HG02884 (cell line): ENCODE measurements around the gene ADSS1.

ENCODE experiments used
- ATAC-seq: cut with Tn5 transposase; IDR thresholded peaks from one replicate; pipeline ENCODE4 v1.9.1; 2021; ENCODE audit warnings: mild to moderate bottlenecking, moderate library complexity; ENCODE audit not compliant: unreplicated experiment

ADSS1 gene

GRCh38 chr14:104731320-104732294 lies 7.6 kb downstream of the ADSS1 start:
- no peak for ATAC-seq

- ATAC-seq, result no peak
Observed at GRCh38 chr14:104732355-104732804, 8.4 kb downstream of the ADSS1 start.

GRCh38 chr14:104732931-104733681 lies 9.1 kb downstream of the ADSS1 start:
- no peak for ATAC-seq

DNA sequence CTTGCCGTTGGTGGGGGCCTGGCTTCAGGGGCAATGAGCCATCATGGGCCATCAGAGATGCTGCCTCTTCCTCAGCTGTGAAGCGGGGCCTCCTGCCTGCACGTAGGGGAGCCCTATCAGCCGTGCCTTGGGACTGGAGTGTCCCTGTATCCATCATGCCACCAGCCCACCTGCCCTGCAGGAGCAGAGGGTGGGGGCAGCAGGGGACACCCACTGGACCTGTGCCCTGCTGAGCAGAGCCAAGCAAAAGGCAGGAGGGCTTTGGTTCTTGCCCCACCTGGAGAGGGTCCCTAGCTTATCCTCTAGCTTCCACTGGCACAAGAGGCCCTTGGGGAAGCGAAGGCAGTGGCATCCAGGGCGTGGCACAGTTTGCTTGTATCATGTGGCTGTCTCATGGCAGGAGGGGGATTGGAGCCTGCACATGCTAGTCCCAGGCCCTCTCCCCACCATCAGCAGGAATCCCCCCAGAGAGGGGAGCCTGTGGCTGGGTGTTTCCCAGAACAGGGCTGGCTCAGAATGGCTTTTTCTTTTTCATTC lies 10.1 kb downstream of the ADSS1 start:
- ATAC-seq, result no peak

GRCh38 chr14:104734601-104734990 lies 10.6 kb downstream of the ADSS1 start:
- no peak for ATAC-seq

DNA sequence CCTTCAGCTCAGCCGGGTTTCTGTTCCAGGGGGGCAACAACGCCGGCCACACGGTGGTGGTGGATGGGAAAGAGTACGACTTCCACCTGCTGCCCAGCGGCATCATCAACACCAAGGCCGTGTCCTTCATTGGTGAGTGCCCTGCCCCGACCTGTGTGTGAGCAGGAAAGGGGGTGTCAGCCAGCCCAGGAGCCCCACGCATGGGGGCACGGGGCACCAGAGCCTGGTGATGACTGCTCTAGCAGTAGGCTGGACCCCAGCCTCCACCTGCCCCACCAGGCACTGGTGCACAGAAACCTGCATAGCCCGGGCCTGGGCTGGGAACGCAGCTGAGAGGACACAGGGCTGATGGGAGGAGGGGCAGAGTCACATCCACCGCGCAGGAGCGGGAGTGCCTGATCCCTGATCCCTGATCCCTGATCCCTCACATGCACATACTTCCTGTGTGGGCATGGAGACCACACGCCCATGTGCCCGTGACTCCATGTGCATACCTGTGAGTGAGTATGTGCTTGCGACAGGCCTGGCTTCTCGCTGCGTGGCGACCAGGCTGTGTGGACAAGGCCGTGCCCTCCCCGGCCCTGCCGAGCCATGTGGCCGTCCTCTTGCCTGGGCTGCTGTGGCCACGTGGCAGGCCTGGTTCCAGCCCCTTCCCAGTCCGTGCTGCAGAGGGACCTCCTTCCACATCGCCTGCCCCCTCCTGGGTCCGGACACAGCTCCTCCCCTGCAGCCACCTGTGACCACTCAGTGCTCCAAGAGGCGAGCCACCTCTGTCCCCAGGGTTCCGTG lies 11.2 kb downstream of the ADSS1 start:
- no peak for ATAC-seq

GRCh38 chr14:104735830-104736642 lies 12.0 kb downstream of the ADSS1 start:
- ATAC-seq, result no peak

- no peak for ATAC-seq
Observed at GRCh38 chr14:104738375-104739019, 14.5 kb downstream of the ADSS1 start.

DNA sequence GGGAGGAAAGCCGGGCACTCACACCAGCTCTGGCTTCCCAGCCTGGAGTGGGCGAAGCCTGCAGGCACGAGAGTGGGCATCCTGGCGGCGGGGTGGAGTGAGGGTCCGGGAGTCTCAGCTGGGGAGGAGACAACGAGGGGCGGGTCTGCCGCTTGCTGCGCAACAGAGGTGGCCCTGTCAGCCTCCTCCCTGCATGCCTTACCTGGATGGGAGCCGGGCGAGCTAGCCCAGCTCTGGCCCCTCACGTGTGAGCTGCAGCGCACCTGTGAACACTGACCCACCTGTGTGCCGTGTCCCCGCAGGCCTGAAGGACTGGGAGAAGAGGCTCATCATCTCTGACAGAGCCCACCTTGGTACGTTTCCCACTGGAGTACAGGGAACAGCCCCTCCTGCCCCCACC lies 15.0 kb downstream of the ADSS1 start:
- ATAC-seq, result no peak

- ATAC-seq, result no peak
Observed at GRCh38 chr14:104739546-104740516, 15.8 kb downstream of the ADSS1 start.

DNA sequence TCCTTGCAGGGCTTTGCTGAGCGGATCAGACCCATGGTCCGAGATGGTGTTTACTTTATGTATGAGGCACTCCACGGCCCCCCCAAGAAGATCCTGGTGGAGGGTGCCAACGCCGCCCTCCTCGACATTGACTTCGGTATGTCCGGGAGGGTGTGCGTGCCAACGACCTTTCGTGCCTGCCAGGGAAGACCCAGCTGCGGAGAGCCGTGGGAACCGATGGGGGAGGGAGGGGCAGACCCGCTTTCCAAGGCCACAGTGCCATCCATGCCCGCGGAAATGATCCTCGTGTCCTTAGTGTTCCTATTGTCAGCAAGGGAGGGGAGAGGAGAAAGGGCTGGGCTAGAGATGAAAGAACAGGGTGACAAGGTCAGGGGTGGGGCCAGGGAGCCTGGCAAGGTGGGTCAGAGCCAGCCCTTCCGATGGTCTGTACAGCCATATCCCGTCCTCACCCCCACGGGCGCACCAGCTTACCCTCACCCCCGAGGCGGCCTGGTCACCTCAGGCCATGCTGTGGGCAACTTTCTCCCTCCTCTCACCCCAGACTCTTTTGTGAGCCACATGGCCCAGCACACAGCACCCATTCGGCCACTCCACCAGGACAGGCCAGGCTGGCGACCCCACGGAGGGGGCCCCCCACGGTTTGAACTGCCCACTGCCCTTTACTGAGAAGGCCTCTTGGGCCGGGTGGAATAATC lies 17.2 kb downstream of the ADSS1 start:
- ATAC-seq, result no peak

GRCh38 chr14:104741803-104742251 lies 17.8 kb downstream of the ADSS1 start:
- ATAC-seq, result no peak

DNA sequence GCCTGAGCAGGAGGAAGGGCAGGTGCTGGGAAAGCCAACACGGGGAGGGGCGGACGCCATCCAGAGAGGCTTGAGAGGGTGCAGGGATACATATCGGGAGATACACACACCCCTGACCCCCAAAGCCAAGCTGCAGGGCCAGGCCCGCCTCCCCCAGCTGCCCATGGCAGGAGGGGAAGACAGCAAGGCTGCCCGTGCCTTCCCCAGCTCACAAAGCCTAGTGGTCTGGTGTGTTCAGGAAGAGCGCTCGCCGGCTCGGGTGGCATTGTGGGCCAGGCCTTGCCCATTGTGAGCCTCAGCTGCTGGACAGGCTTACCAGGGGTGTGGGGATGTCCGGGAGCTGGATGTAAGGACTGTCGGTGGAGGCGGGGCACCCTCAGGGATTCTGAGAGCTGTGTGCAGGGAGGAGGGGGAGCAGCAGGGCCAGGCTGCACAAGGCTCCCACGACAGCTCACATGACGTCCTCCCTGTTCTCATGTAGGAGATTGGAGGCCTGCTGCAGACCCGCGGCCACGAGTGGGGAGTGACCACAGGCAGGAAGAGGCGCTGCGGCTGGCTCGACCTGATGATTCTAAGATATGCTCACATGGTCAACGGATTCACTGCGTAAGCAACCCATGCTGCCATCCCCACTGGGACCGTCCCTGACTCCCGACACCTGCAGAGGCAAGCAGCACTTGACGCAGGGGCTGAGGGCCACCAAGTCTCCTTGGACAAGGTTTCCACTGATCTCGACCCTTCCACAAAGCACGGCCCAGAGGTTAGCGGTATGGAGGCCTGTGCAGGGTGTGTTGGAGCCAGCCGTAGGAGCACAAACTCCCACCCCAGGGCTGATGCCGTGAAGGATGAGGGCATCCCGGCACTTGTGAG lies 18.8 kb downstream of the ADSS1 start:
- ATAC-seq, result no peak

DNA sequence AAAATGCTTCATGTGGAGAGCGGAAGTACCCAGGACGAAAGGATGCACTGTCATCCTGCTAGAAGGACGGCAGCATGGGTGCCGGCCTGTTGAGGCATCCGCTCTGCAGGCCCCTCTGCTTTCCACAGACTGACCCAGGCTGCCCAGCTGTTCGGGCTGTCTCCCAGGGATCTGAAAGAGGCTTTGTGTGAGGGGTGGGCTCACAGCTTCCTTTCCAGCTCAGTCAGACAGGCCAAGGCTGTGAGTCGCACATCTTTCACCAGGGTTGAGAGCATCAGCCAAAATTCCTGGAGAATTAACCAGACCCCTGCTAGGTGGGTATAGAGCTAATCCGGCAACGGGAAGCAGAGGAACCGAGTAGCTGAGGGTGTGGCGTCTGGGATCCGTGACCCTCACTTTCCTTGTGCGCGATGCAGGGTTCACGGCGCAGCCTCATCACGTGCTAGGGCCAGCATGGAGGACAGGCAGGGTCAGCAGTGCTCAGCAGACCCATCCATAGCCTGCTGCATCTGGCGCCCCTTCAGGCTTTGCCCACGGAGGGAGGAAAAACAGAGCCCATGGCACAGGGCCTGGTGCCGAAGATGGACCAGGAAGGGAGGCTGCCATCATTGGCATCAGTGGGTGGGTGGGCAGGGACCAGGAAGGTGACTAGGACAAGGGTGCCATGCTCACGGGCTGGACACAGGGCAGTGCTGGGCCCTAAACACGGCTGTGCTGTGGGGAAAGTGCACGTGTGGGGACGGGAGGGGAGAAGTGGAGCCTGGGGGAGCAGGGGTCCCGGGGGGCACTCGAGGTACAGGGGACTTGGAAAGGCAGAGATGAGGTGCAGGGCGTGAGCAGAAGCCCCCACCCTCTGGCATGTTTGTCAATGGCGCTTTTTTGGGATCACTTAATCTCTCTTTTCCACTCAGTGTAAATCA lies 19.7 kb downstream of the ADSS1 start:
- ATAC-seq, result no peak

DNA sequence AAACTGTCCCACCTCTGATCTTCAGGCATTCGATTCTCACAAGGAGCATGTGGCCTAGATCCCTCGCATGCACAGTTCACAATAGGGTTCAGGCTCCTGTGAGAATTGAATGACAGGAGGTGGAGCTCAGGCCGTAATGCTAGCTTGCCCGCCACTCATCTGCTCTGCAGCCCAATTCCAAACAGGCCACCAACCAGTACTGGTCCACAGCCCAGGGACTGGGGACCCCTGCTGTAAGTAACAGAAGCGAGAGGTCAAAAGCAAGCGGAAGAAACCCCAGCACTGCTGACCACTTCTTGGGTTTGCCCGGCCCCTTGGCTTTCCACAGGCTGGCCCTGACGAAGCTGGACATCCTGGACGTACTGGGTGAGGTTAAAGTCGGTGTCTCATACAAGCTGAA lies 20.5 kb downstream of the ADSS1 start:
- no peak for ATAC-seq

- ATAC-seq, result no peak
Observed at GRCh38 chr14:104745431-104745830, 21.4 kb downstream of the ADSS1 start.
